Limb (tissue), 2 donors: Measurements from ENCODE around the gene TICRR.
"Not testable (repeated sequence)": the region's sequence is repeated elsewhere in the genome, so short reads cannot be mapped to it uniquely, and the experiment has no call there.

Source experiments
- DNase-seq, 2 donors: peaks; one replicate each; pipeline ENCODE4 v3.0.0-alpha.2; 2016; ENCODE audit errors: extremely low spot score in 2 of 2

TICRR gene

DNA sequence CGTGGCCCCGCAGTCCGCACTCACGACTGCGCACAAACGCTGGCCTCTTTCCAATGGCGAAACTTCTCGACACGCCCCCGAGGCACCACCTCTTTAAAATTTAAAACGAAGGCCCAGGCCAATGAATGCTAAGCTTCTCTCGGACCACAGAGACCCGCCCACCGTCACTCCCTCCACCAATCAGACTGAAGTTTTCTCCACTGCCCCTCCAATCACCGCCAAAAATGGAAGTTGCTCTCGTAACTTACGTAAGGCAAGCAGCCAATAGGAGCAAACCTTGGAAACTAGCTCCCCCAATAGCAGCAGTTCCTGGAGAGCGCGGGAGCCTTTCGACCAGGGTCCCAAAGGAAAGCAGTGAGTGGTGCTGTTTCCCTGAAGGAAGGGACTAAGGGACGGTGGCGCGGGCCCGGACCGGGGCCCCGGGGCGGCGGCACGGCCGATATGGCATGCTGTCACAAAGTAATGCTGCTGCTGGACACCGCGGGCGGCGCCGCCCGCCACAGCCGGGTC, at the start of gene TICRR:
Gene TICRR (plus strand): TSS at position 324 of the 510 bp plus-strand sequence. CDS start 118 bp downstream, at position 442.
- DNase-seq = peak; percentile 95 to 100

GRCh38 chr15:89526181-89526580, 49.1 kb upstream of the TICRR start:
- no peak for DNase-seq

- no peak for DNase-seq
These were observed 48.4 kb upstream of the TICRR start for GRCh38 chr15:89526601-89527441.

DNA sequence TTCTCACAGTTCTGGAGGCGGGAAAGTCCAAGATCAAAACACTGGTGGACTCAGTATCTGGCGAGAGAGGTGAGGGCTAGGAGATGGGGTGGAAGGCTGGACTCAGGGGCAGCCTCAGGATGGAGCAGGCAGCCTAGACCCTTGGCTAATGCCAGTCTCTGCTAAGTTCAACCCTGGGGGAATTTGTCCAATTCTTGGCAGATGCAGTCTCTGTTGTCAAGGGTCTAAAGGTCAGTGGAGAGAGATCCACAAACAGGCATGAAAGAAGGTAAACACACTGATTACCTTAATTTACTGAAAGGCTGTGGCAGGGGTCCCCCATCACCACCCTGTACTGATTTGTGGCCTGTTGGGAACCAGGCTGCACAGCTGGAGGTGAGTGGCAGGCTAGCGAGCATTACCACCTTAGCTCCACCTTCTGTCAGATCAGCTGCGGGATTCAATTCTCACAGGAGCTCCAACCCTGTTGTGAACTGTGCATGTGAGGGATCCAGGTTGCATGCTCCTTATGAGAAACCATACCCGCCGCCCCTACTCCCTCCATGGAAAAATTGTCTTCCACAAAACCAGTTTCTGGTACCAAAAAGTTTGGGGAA, 46.4 kb upstream of the TICRR start:
- DNase-seq = no peak

DNA sequence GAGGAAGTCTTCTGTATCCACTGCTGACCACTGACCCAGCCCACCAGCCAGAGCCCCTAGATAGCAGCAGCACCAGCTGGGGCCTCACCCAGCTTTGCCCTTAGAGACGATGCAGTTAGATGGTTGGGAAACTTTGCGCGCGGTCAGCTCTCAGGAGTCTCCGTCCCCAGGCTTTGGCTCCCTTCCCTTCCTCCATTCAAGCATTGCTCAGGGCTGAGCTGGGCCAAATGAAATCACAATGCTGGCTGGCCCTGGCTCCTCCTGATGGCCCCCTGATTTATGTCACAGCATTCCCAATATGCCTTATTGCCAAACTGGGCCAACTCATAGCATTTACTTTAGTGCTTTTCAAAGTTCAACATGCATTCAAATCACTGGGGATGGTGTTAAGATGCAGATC, 44.3 kb upstream of the TICRR start:
- DNase-seq = no peak

- DNase-seq = no peak
These were observed 43.3 kb upstream of the TICRR start for GRCh38 chr15:89531796-89532537.

GRCh38 chr15:89533861-89534544, 41.3 kb upstream of the TICRR start:
- no peak for DNase-seq

GRCh38 chr15:89539027-89539426, 36.2 kb upstream of the TICRR start:
- no peak for DNase-seq

GRCh38 chr15:89542369-89542768, 32.9 kb upstream of the TICRR start:
- no peak for DNase-seq

GRCh38 chr15:89543389-89543788, 31.9 kb upstream of the TICRR start:
- DNase-seq = no peak

GRCh38 chr15:89549138-89549537, 26.1 kb upstream of the TICRR start:
- not testable (repeated sequence) for DNase-seq

- no peak for DNase-seq
These were observed 24.8 kb upstream of the TICRR start for GRCh38 chr15:89550427-89550826.

DNA sequence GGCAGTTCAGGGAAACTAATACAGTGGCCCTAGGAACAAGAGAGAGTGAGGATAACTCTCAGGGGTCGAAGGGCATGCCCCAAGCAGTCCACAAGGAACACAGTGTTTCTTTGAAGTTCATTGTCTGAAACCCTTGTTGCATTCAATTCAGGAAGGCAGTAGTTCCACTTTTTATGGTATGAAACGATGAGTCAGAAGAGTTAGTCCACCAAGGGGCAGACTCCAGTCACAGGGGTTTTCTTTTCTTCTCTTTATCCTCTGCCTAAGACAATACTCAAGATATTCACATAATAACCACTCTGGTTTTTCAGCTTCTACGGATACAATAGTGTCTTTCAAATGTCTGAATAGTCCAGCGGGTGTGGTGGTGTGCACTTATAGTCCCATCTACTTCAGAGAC, 23.7 kb upstream of the TICRR start:
- DNase-seq = no peak

GRCh38 chr15:89553632-89554031, 21.6 kb upstream of the TICRR start:
- DNase-seq = no peak

GRCh38 chr15:89554247-89554646, 21.0 kb upstream of the TICRR start:
- no peak for DNase-seq

DNA sequence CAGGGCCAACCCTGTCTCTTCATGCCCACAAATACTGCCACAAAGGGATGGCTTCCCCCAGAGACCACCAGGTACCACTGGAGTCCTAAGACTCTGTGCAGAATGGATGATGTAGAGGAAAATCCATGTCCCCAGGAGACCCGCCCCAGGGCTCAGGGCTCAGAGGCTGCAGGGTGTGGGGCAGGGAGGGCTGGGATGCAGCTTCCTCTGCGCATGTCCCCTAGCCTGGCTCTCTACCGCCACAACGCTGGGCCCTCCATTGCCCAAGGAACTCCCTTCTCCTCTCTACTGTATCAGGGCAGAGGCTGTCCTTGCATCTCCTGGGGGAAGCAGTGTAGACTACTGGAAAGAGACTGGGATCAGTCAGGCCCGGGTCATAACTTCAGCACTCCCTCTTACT, 19.5 kb upstream of the TICRR start:
- no peak for DNase-seq

DNA sequence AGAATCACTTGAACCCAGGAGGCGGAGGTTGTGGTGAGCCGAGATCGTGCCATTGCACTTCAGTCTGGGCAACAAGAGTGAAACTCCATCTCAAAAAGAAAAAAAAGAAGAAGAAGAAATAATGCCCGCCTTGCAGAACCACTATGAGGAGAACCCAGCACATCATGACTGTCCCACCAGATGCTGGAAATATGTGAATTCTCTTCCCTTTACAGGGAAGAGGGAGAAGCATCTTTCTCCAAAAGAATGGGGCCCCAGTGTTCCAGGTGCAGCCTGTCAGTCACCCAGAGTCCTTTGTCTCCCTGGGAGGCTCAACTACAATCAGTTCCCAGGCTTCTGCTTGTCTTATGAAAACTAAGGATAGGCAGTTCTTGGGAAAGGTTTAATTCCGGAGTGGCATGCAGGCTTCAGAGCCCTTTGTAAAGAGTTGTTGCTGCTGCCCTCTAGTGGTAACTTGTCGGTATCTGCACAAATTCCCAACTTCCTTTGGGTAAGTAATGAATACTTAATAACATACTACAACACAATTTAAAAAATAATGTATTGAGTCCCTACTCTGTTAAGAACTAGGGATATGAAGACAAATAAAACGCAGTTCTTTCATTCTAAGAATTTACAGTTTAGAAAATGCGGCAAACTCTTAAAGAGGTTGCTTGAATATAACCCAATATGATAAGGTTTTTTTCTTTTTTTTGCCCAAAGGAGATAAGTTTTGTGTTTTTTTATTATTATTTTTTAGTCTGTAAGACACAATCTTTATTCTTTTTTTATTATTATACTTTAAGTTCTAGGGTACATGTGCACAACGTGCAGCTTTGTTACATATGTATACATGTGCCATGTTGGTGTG, 18.6 kb upstream of the TICRR start:
- peak; percentile 60 to 77 for DNase-seq

DNA sequence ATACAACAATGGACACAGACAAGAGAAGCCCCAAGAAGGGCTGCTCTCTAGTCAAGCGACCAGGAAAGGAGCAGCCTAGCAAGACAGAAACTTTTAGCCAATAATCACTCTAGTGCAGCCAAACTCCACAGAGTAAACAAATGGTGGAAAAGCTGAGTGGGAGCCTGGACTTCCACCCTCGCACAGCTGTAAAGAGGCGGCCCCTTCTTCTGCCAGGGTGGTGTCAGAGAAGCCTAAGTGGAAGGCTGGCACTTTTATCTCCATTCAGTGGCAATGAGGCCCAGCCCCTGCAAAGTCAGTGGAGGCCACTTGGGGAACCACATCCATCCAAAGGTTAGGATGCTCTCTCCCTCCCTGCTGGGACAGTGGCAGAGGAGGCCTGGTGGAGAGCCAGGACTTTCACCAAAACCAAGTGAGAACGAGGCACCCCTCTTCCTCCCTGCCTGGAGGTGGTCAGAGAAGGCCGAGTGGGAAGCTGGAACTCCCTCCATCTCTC, 15.5 kb upstream of the TICRR start:
- DNase-seq = no peak

GRCh38 chr15:89566181-89566580, 9.1 kb upstream of the TICRR start:
- no peak for DNase-seq

DNA sequence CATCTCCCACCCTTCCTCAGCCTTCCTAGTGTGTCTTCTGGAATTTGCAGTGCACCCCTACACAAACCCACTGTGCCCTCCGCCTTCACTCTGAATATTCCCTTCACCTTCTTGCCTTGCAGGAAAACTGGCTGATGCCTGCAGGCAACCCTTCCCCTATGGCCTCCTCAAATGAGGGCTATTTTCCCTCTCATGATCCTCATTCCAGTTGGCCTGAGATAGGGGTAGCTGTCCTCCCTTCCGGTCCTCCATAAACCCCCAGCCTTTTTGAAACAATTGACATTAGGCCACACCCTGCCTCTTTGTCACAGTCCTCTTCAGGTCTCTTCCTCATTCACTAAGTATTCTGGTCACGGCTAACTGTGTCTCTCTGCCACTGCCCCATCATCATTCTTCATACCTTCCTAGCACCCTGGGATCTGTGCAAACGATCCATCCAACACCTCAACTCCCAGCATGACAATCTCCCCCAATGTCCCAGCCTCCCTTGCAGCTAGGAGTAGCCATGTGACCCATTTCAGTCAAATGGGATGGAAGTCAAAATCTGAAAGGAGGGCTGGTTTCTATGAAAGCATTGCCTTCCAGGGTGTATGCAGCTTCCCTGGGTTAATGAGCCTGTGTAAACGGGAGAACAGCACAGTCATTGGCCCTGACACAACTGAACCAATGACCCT, 8.5 kb upstream of the TICRR start:
- no peak for DNase-seq
